Mesenchymal stem cell (in vitro differentiated cells and primary cell): Measurements from ENCODE around the gene RNF169.

Experiments
- DNase-seq: peaks from one replicate; pipeline ENCODE4 v3.0.0-alpha.2; 2013
- H2AFZ ChIP-seq: one replicate; pipeline ENCODE4 v1.6.1; 2013; ENCODE audit warnings: low read depth, mild to moderate bottlenecking, control low read depth, inconsistent platforms, low read length, moderate library complexity
- H2AK5ac ChIP-seq: 2 replicates; pipeline ENCODE4 v1.6.1; 2013; ENCODE audit warnings: low read length, moderate library complexity, mild to moderate bottlenecking, inconsistent platforms; ENCODE audit not compliant: severe bottlenecking
- H2BK120ac ChIP-seq: one replicate; pipeline ENCODE4 v1.6.1; 2013; ENCODE audit warnings: low read depth, mild to moderate bottlenecking, inconsistent platforms, low read length, moderate library complexity
- H2BK12ac ChIP-seq, 2 experiments: one replicate each; pipeline ENCODE4 v1.6.1; 2013; ENCODE audit warnings: inconsistent platforms in 2 of 2, low read length in 2 of 2, mild to moderate bottlenecking in 2 of 2, moderate library complexity in 2 of 2, control low read depth in 1 of 2
- H2BK15ac ChIP-seq: one replicate; pipeline ENCODE4 v1.6.1; 2013; ENCODE audit warnings: mild to moderate bottlenecking, low read depth, inconsistent platforms; ENCODE audit not compliant: poor library complexity, severe bottlenecking
- H2BK5ac ChIP-seq: 2 replicates; pipeline ENCODE4 v1.6.1; 2013; ENCODE audit warnings: low read depth, mild to moderate bottlenecking, low read length, control low read depth, inconsistent platforms; ENCODE audit not compliant: poor library complexity, severe bottlenecking
- H3K14ac ChIP-seq, 2 experiments: one replicate each; pipeline ENCODE4 v1.6.1; 2013; ENCODE audit warnings: inconsistent platforms in 2 of 2, low read length in 2 of 2, control low read depth in 1 of 2, mild to moderate bottlenecking in 1 of 2, moderate library complexity in 1 of 2
- H3K18ac ChIP-seq, 2 experiments: one replicate each; pipeline ENCODE4 v1.6.1; 2013; ENCODE audit warnings: inconsistent platforms in 2 of 2, low read length in 2 of 2, control low read depth in 1 of 2, low read depth in 1 of 2, mild to moderate bottlenecking in 1 of 2
- H3K23ac ChIP-seq, 2 experiments: one replicate each; pipeline ENCODE4 v1.6.1; 2013; ENCODE audit warnings: inconsistent platforms in 2 of 2, low read length in 2 of 2, mild to moderate bottlenecking in 2 of 2, moderate library complexity in 2 of 2, control low read depth in 1 of 2
- H3K27ac ChIP-seq: 2 replicates; pipeline ENCODE4 v1.5.1; 2013; ENCODE audit warnings: mild to moderate bottlenecking, moderate library complexity, low read length, control low read depth, inconsistent platforms; ENCODE audit not compliant: poor library complexity, severe bottlenecking
- H3K27me3 ChIP-seq, 2 experiments: 2 replicates each; pipeline versions ENCODE4 v1.6.1 to v1.7.0; 2013; ENCODE audit warnings: low read length in 2 of 2, mild to moderate bottlenecking in 2 of 2, moderate library complexity in 2 of 2, control low read depth in 1 of 2, inconsistent platforms in 1 of 2; ENCODE audit not compliant: control insufficient read depth in 1 of 2, insufficient read depth in 1 of 2
- H3K36me3 ChIP-seq, 2 experiments: 2 replicates each; pipeline versions ENCODE4 v1.6.1 to v1.7.0; 2013; ENCODE audit warnings: low read length in 2 of 2, control low read depth in 1 of 2, inconsistent platforms in 1 of 2, low read depth in 1 of 2, mild to moderate bottlenecking in 1 of 2; ENCODE audit not compliant: insufficient read depth in 2 of 2, control insufficient read depth in 1 of 2
- H3K4ac ChIP-seq, 2 experiments: one replicate each; pipeline ENCODE4 v1.6.1; 2013; ENCODE audit warnings: inconsistent platforms in 2 of 2, low read length in 2 of 2, mild to moderate bottlenecking in 2 of 2, moderate library complexity in 2 of 2, control low read depth in 1 of 2, low read depth in 1 of 2
- H3K4me1 ChIP-seq: 2 replicates; pipeline ENCODE4 v1.6.1; 2013; ENCODE audit warnings: low read depth, low read length, control low read depth; ENCODE audit not compliant: control insufficient read depth, insufficient read depth
- H3K4me2 ChIP-seq: 2 replicates; pipeline ENCODE4 v1.6.1; 2013; ENCODE audit warnings: low read length, mild to moderate bottlenecking, inconsistent platforms; ENCODE audit not compliant: poor library complexity, severe bottlenecking
- H3K4me3 ChIP-seq, 2 experiments: 2 replicates each; pipeline versions ENCODE4 v1.5.1 to v1.7.0; 2013; ENCODE audit warnings: low read length in 2 of 2, mild to moderate bottlenecking in 2 of 2, control low read depth in 1 of 2, low read depth in 1 of 2; ENCODE audit not compliant: insufficient read depth in 1 of 2
- H3K79me1 ChIP-seq: replicated peaks from 2 replicates; pipeline ENCODE4 v1.6.1; 2013; ENCODE audit warnings: mild to moderate bottlenecking, control low read depth, low read length, inconsistent platforms; ENCODE audit not compliant: poor library complexity, severe bottlenecking
- H3K9ac ChIP-seq: 2 replicates; pipeline ENCODE4 v1.7.0; 2013; ENCODE audit warnings: mild to moderate bottlenecking, low read length, moderate library complexity
- H3K9me3 ChIP-seq: 2 replicates; pipeline ENCODE4 v1.7.0; 2013; ENCODE audit warnings: mild to moderate bottlenecking, low read length; ENCODE audit not compliant: control insufficient read depth
- H4K8ac ChIP-seq: one replicate; pipeline ENCODE4 v1.6.1; 2013; ENCODE audit warnings: inconsistent platforms, mild to moderate bottlenecking, low read length, moderate library complexity
- H4K91ac ChIP-seq: one replicate; pipeline ENCODE4 v1.6.1; 2013; ENCODE audit warnings: mild to moderate bottlenecking, low read length, inconsistent platforms
- WGBS: methylation state at CpG from one replicate; pipeline ENCODE4 v1.1.7; 2013; ENCODE audit warnings: mixed read lengths; 5-methylcytosine and 5-hydroxymethylcytosine counted together

The RNF169 gene

GRCh38 chr11:74844865-74845264 is 96.2 kb downstream of the RNF169 start:
- H3K9me3 ChIP-seq: no peaks in the 10 kb centered on the region
- no peak overlapping the region for H3K9ac ChIP-seq
- H2BK5ac ChIP-seq: no peak overlapping the region
- no peak overlapping the region for H2AK5ac ChIP-seq
- H2BK15ac ChIP-seq: no peak overlapping the region
- no peak overlapping the region for H4K8ac ChIP-seq
- 96% methylated on average over 3 of the region's 4 CpGs for WGBS
- no peak overlapping the region for H3K14ac ChIP-seq
- no peak overlapping the region for H4K91ac ChIP-seq
- H3K4me1 ChIP-seq: peaks cover 5% of the 10 kb centered on the region
- H3K4ac ChIP-seq: no peak overlapping the region
- H2AFZ ChIP-seq: no peak overlapping the region
- H2BK120ac ChIP-seq: no peak overlapping the region
- H3K4me3 ChIP-seq: no peak overlapping the region
- no peaks in the 10 kb centered on the region for H3K27me3 ChIP-seq
- peaks cover 3% of the 10 kb centered on the region for H3K79me1 ChIP-seq
- no peak overlapping the region for H3K27ac ChIP-seq
- H3K4me2 ChIP-seq: no peak overlapping the region
- no peak overlapping the region for H3K18ac ChIP-seq
- peaks cover 37 to 64% of the 10 kb centered on the region in 2 experiments for H3K36me3 ChIP-seq
- no peak for DNase-seq
- H2BK12ac ChIP-seq: no peak overlapping the region
- H3K23ac ChIP-seq: no peak overlapping the region

- WGBS: 95% methylated on average over 4 of the region's 5 CpGs
- Histone ChIP-seq H3K9ac (no peak overlapping the region), H2BK120ac (no peak overlapping the region), H4K8ac (no peak overlapping the region), H2BK15ac (no peak overlapping the region), H3K23ac (no peak overlapping the region), H2AK5ac (no peak overlapping the region), H2AFZ (no peak overlapping the region), H4K91ac (no peak overlapping the region), H3K18ac (no peak overlapping the region), H2BK5ac (no peak overlapping the region), H3K36me3 (peaks cover 37 to 61% of the 10 kb centered on the region in 2 experiments), H3K4me3 (no peak overlapping the region), H3K27me3 (no peaks in the 10 kb centered on the region), H2BK12ac (no peak overlapping the region), H3K4me1 (peaks cover 8% of the 10 kb centered on the region), H3K9me3 (no peaks in the 10 kb centered on the region), H3K4me2 (no peak overlapping the region), H3K14ac (no peak overlapping the region), H3K79me1 (peaks cover 3% of the 10 kb centered on the region), H3K27ac (no peak overlapping the region), H3K4ac (no peak overlapping the region)
- DNase-seq: no peak
Measured at GRCh38 chr11:74845978-74846517, 97.4 kb downstream of the RNF169 start.

- H4K91ac ChIP-seq: no peak overlapping the region
- no peaks in the 10 kb centered on the region for H3K9me3 ChIP-seq
- H2AFZ ChIP-seq: no peak overlapping the region
- H3K4me3 ChIP-seq: no peak overlapping the region
- no peak overlapping the region for H2BK15ac ChIP-seq
- H2BK120ac ChIP-seq: no peak overlapping the region
- H2AK5ac ChIP-seq: no peak overlapping the region
- H2BK5ac ChIP-seq: no peak overlapping the region
- no peak for DNase-seq
- no peak overlapping the region for H4K8ac ChIP-seq
- H3K4me2 ChIP-seq: no peak overlapping the region
- no peak overlapping the region for H3K14ac ChIP-seq
- H3K36me3 ChIP-seq: peaks cover 37 to 62% of the 10 kb centered on the region in 2 experiments
- no peak overlapping the region for H3K23ac ChIP-seq
- peaks cover 1% of the 10 kb centered on the region for H3K79me1 ChIP-seq
- WGBS: no CpG with 5 or more reads among the region's 2 CpGs
- no peak overlapping the region for H3K18ac ChIP-seq
- no peak overlapping the region for H3K4ac ChIP-seq
- H2BK12ac ChIP-seq: no peak overlapping the region
- H3K27me3 ChIP-seq: no peaks in the 10 kb centered on the region
- no peak overlapping the region for H3K9ac ChIP-seq
- no peak overlapping the region for H3K27ac ChIP-seq
- peaks cover 8% of the 10 kb centered on the region for H3K4me1 ChIP-seq
Measured at GRCh38 chr11:74846770-74847169, 98.1 kb downstream of the RNF169 start.

GRCh38 chr11:74847395-74847794 is 98.7 kb downstream of the RNF169 start:
- no peaks in the 10 kb centered on the region for H3K9me3 ChIP-seq
- no peak overlapping the region for H2AK5ac ChIP-seq
- H3K23ac ChIP-seq: no peak overlapping the region
- H3K4ac ChIP-seq: no peak overlapping the region
- no peak overlapping the region for H3K14ac ChIP-seq
- no peak overlapping the region for H4K91ac ChIP-seq
- 97% methylated on average over 1 of the region's 1 CpG for WGBS
- no peak for DNase-seq
- H3K4me3 ChIP-seq: no peak overlapping the region
- no peak overlapping the region for H3K18ac ChIP-seq
- no peak overlapping the region for H4K8ac ChIP-seq
- no peak overlapping the region for H2BK12ac ChIP-seq
- H2BK120ac ChIP-seq: no peak overlapping the region
- peaks cover 40 to 62% of the 10 kb centered on the region in 2 experiments for H3K36me3 ChIP-seq
- H3K79me1 ChIP-seq: peaks cover 1% of the 10 kb centered on the region
- no peaks in the 10 kb centered on the region for H3K27me3 ChIP-seq
- no peak overlapping the region for H2AFZ ChIP-seq
- peaks cover 8% of the 10 kb centered on the region for H3K4me1 ChIP-seq
- H3K27ac ChIP-seq: no peak overlapping the region
- H2BK15ac ChIP-seq: no peak overlapping the region
- H3K9ac ChIP-seq: no peak overlapping the region
- no peak overlapping the region for H3K4me2 ChIP-seq
- no peak overlapping the region for H2BK5ac ChIP-seq
